Tibial nerve (tissue), 4 donors: Measurements from ENCODE around the gene C7orf33. TPM values are rescaled to one million over a fixed set of nuclear protein-coding genes. Genes with fewer than 3 reads are reported as not detected.

Source experiments
- DNase-seq, 2 donors: peaks; one replicate each; pipeline ENCODE4 v3.0.0-alpha.2; 2019; ENCODE audit warnings: low spot score in 2 of 2
- H3K27ac ChIP-seq, 4 donors: fragments of 200-600 bp; sonication (generic) in 3 of 4; one replicate each; pipeline ENCODE4 v1.5.1; 2017 to 2019; ENCODE audit warnings: mild to moderate bottlenecking in 1 of 4
- H3K27me3 ChIP-seq, 2 donors: fragments of 200-600 bp; sonication (generic) in 1 of 2; one replicate each; pipeline versions ENCODE4 v1.5.1 to v1.6.0; 2017 to 2019
- H3K36me3 ChIP-seq, 3 donors: fragments of 200-600 bp; sonication (generic); one replicate each; pipeline ENCODE4 v1.5.1; 2018 to 2019
- H3K4me1 ChIP-seq, 4 donors: fragments of 200-600 bp; sonication (generic) in 3 of 4; one replicate each; pipeline ENCODE4 v1.5.1; 2017 to 2019
- H3K4me3 ChIP-seq, 4 donors: fragments of 200-600 bp; sonication (generic) in 3 of 4; one replicate each; pipeline ENCODE4 v1.5.1; 2017 to 2019; ENCODE audit warnings: mild to moderate bottlenecking in 1 of 4, moderate library complexity in 1 of 4
- H3K9me3 ChIP-seq, 4 donors: fragments of 200-600 bp; sonication (generic) in 3 of 4; one replicate each; pipeline ENCODE4 v1.5.1; 2017 to 2019
- CTCF ChIP-seq, 5 experiments: fragments of 200-600 bp in 3 of 5; fragments of 450-650 bp in 2 of 5; sonication (generic) in 3 of 5; IDR thresholded peaks; one replicate each; pipeline ENCODE4 v1.5.1; 2016 to 2019; ENCODE audit warnings: antibody characterized with exemption in 5 of 5, mild to moderate bottlenecking in 3 of 5, moderate library complexity in 2 of 5
- EP300 ChIP-seq, 2 donors: sonication (generic); formaldehyde crosslinking; IDR thresholded peaks; one replicate each; pipeline ENCODE4 v1.6.1; 2017; ENCODE audit warnings: antibody characterized with exemption in 2 of 2, mild to moderate bottlenecking in 1 of 2
- POLR2A ChIP-seq, 2 donors: fragments of 450-650 bp; IDR thresholded peaks; one replicate each; pipeline ENCODE4 v1.6.1; 2017; ENCODE audit warnings: antibody characterized with exemption in 2 of 2, mild to moderate bottlenecking in 2 of 2, moderate library complexity in 2 of 2
- WGBS, 2 donors: methylation state at CpG; one replicate each; pipeline ENCODE4 v1.1.5; 2018; 5-methylcytosine and 5-hydroxymethylcytosine counted together
- total RNA-seq, 4 donors: library from RNA; depleted of rRNA; stranded (reverse); fragments of >200 nt; gene quantifications; one replicate each; pipeline ENCODE4 v1.1.0, GENCODE V29; 2016

The C7orf33 gene, protein sequence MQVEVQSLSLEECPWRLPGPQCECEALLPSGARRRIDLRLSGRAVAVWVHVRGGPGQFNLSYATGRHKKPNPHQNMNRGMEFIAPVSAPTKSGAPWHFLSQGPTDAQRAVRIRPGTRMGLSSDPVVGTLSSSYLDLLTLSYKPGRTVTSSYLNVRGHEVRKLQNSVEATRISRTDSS
- not detected for total RNA-seq

DNA sequence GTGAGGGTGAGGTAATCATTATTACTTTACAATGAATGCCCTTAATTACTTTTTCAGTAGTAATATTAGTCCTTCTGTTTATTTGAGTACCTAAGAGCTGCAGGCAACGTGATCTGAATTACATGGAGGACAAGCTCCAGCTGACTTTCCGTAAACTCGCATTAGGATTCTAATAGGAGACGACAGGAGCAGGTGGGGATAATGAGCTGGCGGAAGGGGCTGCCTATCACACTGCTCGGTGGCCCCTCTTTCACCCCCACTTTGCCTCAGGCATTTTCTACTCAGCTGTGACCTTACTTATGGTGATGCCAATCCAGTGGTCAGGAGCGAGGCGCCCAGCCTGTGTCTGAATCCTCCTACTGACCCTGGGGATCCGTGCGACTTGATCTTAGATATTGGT, at the start of gene C7orf33:
TSS of gene C7orf33 (plus strand) at position 296 of the 400 bp plus-strand sequence. CDS start 160 bp downstream, outside the sequence.
- H3K36me3 ChIP-seq, result no peaks in the 10 kb centered on the region
- DNase-seq, result no peak
- no peaks in the 10 kb centered on the region for H3K9me3 ChIP-seq
- no peak within 1 kb of the TSS for H3K4me3 ChIP-seq
- H3K27ac ChIP-seq, result no peak within 1 kb of the TSS
- TF ChIP-seq CTCF (IDR thresholded peaks at IDR 0.05) (no peak), POLR2A (IDR thresholded peaks at IDR 0.05) (no peak)
- peaks cover 0 to 11% of the 10 kb centered on the region in 2 donors for H3K27me3 ChIP-seq
- no peaks in the 10 kb centered on the region for H3K4me1 ChIP-seq
- WGBS, 2 donors, result 65 to 74% methylated on average over 10 of the region's 10 CpGs

DNA sequence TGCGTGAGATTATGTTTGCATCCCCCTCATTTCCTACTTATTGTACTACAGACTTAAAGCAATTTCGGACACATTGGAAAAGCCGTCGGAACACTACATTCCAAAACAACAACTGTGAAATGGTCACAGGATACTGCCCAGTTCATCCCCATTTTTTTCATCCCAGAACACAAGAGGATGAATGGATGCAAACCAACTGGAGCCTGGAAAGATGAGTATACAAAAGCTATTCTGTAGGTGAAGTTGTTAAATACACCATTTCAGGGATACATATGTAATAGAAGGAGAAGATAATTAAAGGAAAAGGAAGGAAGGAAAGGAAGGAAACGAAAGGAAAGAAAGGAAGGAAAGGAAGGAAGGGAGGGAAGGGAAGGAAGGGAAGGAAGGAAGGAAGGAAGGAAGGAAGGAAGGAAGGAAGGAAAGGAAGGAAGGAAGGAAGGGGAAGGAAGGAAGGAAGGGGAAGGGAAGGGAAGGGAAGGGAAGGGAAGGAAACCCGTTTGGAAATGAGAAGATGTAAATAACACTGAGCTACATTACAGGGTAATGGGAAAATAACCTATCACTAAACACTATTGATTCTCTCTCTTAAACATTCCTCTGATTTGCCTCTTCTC, 48.6 kb upstream of the C7orf33 start:
- WGBS, 2 donors, result 87% methylated on average over 6 of the region's 6 CpGs
- no peak for DNase-seq
- H3K27me3 ChIP-seq, result no peaks in the 10 kb centered on the region
- no peak overlapping the region for H3K27ac ChIP-seq
- no peaks in the 10 kb centered on the region for H3K36me3 ChIP-seq
- no peaks in the 10 kb centered on the region for H3K9me3 ChIP-seq
- no peak overlapping the region for H3K4me3 ChIP-seq
- peaks cover 0 to 8% (median 0%) of the 10 kb centered on the region in 4 donors for H3K4me1 ChIP-seq
- TF ChIP-seq POLR2A (IDR thresholded peaks at IDR 0.05) (no peak), CTCF (IDR thresholded peaks at IDR 0.05) (no peak), EP300 (IDR thresholded peaks at IDR 0.05) (no peak)

- peaks cover 0 to 8% (median 0%) of the 10 kb centered on the region in 4 donors for H3K4me1 ChIP-seq
- H3K4me3 ChIP-seq, result no peak overlapping the region
- no peaks in the 10 kb centered on the region for H3K9me3 ChIP-seq
- H3K36me3 ChIP-seq, result no peaks in the 10 kb centered on the region
- no peak overlapping the region for H3K27ac ChIP-seq
- H3K27me3 ChIP-seq, result no peaks in the 10 kb centered on the region
- TF ChIP-seq CTCF (IDR thresholded peaks at IDR 0.05), result no peak
- TF ChIP-seq EP300 (IDR thresholded peaks at IDR 0.05), result no peak
- TF ChIP-seq POLR2A (IDR thresholded peaks at IDR 0.05), result no peak
- 92 to 95% methylated on average over 8 of the region's 8 CpGs for WGBS, 2 donors
- DNase-seq, result no peak
Observed at GRCh38 chr7:148543302-148543701, 47.3 kb upstream of the C7orf33 start.

DNA sequence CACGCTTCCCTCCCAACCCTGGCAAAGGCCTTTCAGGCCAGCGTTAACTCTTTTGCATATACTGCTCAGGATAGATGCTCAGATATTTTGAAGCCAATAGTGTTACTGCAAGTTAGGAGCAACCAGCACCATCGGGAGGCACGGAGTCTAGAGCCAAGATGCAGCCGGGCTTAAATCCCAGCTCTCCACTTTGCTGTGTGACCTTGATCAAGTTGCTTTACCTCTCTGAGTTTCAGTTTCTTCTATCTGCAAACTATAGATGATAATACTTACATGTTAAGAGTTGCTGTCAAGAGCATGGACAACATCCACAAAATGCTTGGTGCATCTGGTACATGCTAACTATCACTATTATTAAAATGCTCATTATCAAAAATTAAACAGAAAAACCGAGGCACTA, 45.4 kb upstream of the C7orf33 start:
- H3K4me1 ChIP-seq, result peaks cover 0 to 7% (median 0%) of the 10 kb centered on the region in 4 donors
- no peak for TF ChIP-seq EP300 (IDR thresholded peaks at IDR 0.05)
- 85 to 86% methylated on average over 6 of the region's 6 CpGs for WGBS, 2 donors

DNA sequence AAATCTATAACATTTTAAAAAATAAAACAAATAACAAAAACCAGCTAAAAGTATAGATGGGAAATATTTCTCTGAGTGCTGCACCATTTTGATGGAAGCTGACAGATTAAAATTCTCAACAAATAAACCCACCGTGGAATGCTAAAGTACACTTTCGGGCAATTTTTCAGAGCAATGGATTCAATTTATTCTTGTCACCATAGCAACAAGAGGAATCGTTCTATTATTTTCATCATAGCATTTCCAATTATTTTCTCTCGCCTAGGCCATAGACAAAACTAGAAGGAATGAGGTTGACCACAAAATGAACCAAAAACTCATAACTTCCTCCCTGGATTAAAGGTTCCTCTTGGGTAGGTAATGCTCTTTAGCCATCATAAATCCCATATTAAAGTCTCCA, 44.6 kb upstream of the C7orf33 start:
- WGBS, 2 donors, result 86 to 89% methylated on average over 4 of the region's 4 CpGs

More for the DNA sequence above, 45.4 kb upstream of the C7orf33 start:
- Histone ChIP-seq H3K36me3 (no peaks in the 10 kb centered on the region), H3K27me3 (no peaks in the 10 kb centered on the region), H3K9me3 (no peaks in the 10 kb centered on the region), H3K27ac (no peak overlapping the region), H3K4me3 (no peak overlapping the region)
- DNase-seq, result no peak

More for the DNA sequence above, 44.6 kb upstream of the C7orf33 start:
- TF ChIP-seq CTCF (IDR thresholded peaks at IDR 0.05) (no peak), POLR2A (IDR thresholded peaks at IDR 0.05) (no peak), EP300 (IDR thresholded peaks at IDR 0.05) (no peak)
- Histone ChIP-seq H3K36me3 (no peaks in the 10 kb centered on the region), H3K4me3 (no peak overlapping the region), H3K4me1 (no peaks in the 10 kb centered on the region), H3K9me3 (peaks cover 0 to 5% (median 0%) of the 10 kb centered on the region in 4 donors), H3K27me3 (no peaks in the 10 kb centered on the region), H3K27ac (no peak overlapping the region)
- no peak for DNase-seq
